H1 (cell line): ENCODE results near the gene FMR1. TPM values are rescaled to one million over a fixed set of nuclear protein-coding genes. Genes with fewer than 3 reads are reported as not detected.

Source experiments
- CTCF ChIA-PET: fragments of 300-600 bp; sonication (Branson Sonifier 250); formaldehyde crosslinking; loops from one replicate; lab custom pipeline; 2021; ENCODE audit not compliant: partially characterized antibody; lab: Charles Lee
- POLR2A ChIA-PET: fragments of 300-600 bp; sonication (Branson Sonifier 250); formaldehyde crosslinking; loops from one replicate; lab custom pipeline; 2021; ENCODE audit warnings: inconsistent platforms; ENCODE audit not compliant: partially characterized antibody; lab: Charles Lee
- DNase-seq, 2 experiments: peaks; one replicate each; pipeline versions ENCODE4 v3.0.0 to v3.0.0-alpha.2; 2010 to 2022; ENCODE audit warnings: low spot score in 2 of 2, low read depth in 1 of 2, mixed read lengths in 1 of 2
- FAIRE-seq: peaks from 2 replicates; lab custom pipeline; 2011; peaks lifted over from hg19 to GRCh38; lab: Jason Lieb, UNC
- H2AFZ ChIP-seq: 2 replicates; pipeline ENCODE4 v1.8.1; 2012; ENCODE audit warnings: low read length, inconsistent platforms
- H2AK5ac ChIP-seq: 2 replicates; pipeline ENCODE4 v1.6.1; 2013; ENCODE audit warnings: low read depth, low read length
- H2BK120ac ChIP-seq: replicated peaks from 2 replicates; pipeline ENCODE3; 2013; ENCODE audit warnings: low read depth, low read length, inconsistent platforms
- H2BK12ac ChIP-seq: 2 replicates; pipeline ENCODE4 v1.6.1; 2013; ENCODE audit warnings: low read depth, low read length
- H2BK15ac ChIP-seq: 2 replicates; pipeline ENCODE4 v1.6.1; 2013; ENCODE audit warnings: low read length
- H2BK20ac ChIP-seq: 2 replicates; pipeline ENCODE4 v1.6.1; 2013; ENCODE audit warnings: low read length
- H2BK5ac ChIP-seq: 2 replicates; pipeline ENCODE4 v1.6.1; 2013; ENCODE audit warnings: low read depth, low read length
- H3K14ac ChIP-seq: 2 replicates; pipeline ENCODE4 v1.6.1; 2013; ENCODE audit warnings: inconsistent platforms; ENCODE audit not compliant: insufficient read length
- H3K18ac ChIP-seq: 2 replicates; pipeline ENCODE4 v1.6.1; 2013; ENCODE audit warnings: low read length; ENCODE audit errors: extremely low read depth
- H3K23ac ChIP-seq: 2 replicates; pipeline ENCODE4 v1.6.1; 2013; ENCODE audit warnings: inconsistent platforms; ENCODE audit not compliant: insufficient read length
- H3K23me2 ChIP-seq: 2 replicates; pipeline ENCODE4 v1.6.1; 2013; ENCODE audit warnings: low read depth, low read length
- H3K27ac ChIP-seq: 2 replicates; pipeline ENCODE4 v1.6.1; 2011; ENCODE audit warnings: low read depth, low read length, inconsistent platforms
- H3K27me3 ChIP-seq, 4 experiments: replicated peaks in 1 of 4; 1 replicate in 1 of 4; 2 replicates in 3 of 4; pipeline versions ENCODE4 v1.6.1 to v1.8.1; 2011 to 2013; ENCODE audit warnings: low read length in 3 of 4, mild to moderate bottlenecking in 3 of 4, inconsistent platforms in 2 of 4, mixed read lengths in 2 of 4, moderate library complexity in 1 of 4; ENCODE audit not compliant: control insufficient read depth in 3 of 4, insufficient read depth in 3 of 4; ENCODE audit errors: extremely low read depth in 1 of 4
- H3K36me3 ChIP-seq, 4 experiments: 2 replicates each; pipeline versions ENCODE4 v1.6.1 to v1.8.1; 2011 to 2013; ENCODE audit warnings: mild to moderate bottlenecking in 4 of 4, low read length in 3 of 4, moderate library complexity in 2 of 4, control low read depth in 1 of 4, inconsistent platforms in 1 of 4; ENCODE audit not compliant: insufficient read depth in 4 of 4, control insufficient read depth in 2 of 4
- H3K4ac ChIP-seq: replicated peaks from 2 replicates; pipeline ENCODE3; 2013; ENCODE audit warnings: low read length, low read depth, mixed read lengths, inconsistent platforms; ENCODE audit not compliant: insufficient read length
- H3K4me1 ChIP-seq, 4 experiments: replicated peaks in 1 of 4; 1 replicate in 1 of 4; 2 replicates in 3 of 4; pipeline versions ENCODE4 v1.6.1 to v1.8.1; 2011 to 2013; ENCODE audit warnings: low read length in 3 of 4, inconsistent platforms in 2 of 4, mixed read lengths in 1 of 4; ENCODE audit not compliant: insufficient read depth in 4 of 4, control insufficient read depth in 3 of 4
- H3K4me2 ChIP-seq, 2 experiments: 2 replicates each; pipeline versions ENCODE4 v1.6.1 to v1.8.1; 2011 to 2013; ENCODE audit warnings: low read depth in 2 of 2, low read length in 2 of 2, control low read depth in 1 of 2, inconsistent platforms in 1 of 2, mild to moderate bottlenecking in 1 of 2; ENCODE audit not compliant: insufficient read depth in 1 of 2
- H3K4me3 ChIP-seq, 4 experiments: fragments of 200-600, 300-600 bp in 1 of 4; sonication (generic), shearing (Covaris generic), sonication (Bioruptor Twin) in 1 of 4; 2 replicates each; pipeline versions ENCODE4 v1.5.1 to v1.8.1; 2011 to 2016; ENCODE audit warnings: low read length in 4 of 4, low read depth in 3 of 4, control low read depth in 2 of 4, inconsistent platforms in 2 of 4, mild to moderate bottlenecking in 2 of 4, mixed read lengths in 1 of 4, moderate library complexity in 1 of 4; ENCODE audit not compliant: insufficient read depth in 2 of 4; ENCODE audit errors: extremely low read depth in 1 of 4
- H3K56ac ChIP-seq: replicated peaks from 2 replicates; pipeline ENCODE3; 2013; ENCODE audit warnings: low read depth, mild to moderate bottlenecking, mixed read lengths, low read length, inconsistent platforms; ENCODE audit not compliant: insufficient read length
- H3K79me1 ChIP-seq: 2 replicates; pipeline ENCODE4 v1.6.1; 2013; ENCODE audit warnings: low read depth, low read length, control low read depth
- H3K79me2 ChIP-seq, 2 experiments: 2 replicates each; pipeline versions ENCODE4 v1.6.1 to v1.8.1; 2012 to 2013; ENCODE audit warnings: low read length in 2 of 2, mild to moderate bottlenecking in 2 of 2, inconsistent platforms in 1 of 2; ENCODE audit not compliant: insufficient read depth in 2 of 2, control insufficient read depth in 1 of 2
- H3K9ac ChIP-seq, 4 experiments: replicated peaks in 1 of 4; 1 replicate in 1 of 4; 2 replicates in 3 of 4; pipeline versions ENCODE4 v1.6.1 to v1.8.1; 2011 to 2013; ENCODE audit warnings: low read depth in 3 of 4, low read length in 3 of 4, control low read depth in 2 of 4, mild to moderate bottlenecking in 2 of 4, moderate library complexity in 2 of 4, inconsistent platforms in 1 of 4; ENCODE audit errors: extremely low read depth in 1 of 4
- H3K9me3 ChIP-seq, 2 experiments: 2 replicates each; pipeline versions ENCODE4 v1.6.1 to v1.8.1; 2012 to 2013; ENCODE audit warnings: mild to moderate bottlenecking in 2 of 2, moderate library complexity in 2 of 2, control low read depth in 1 of 2, inconsistent platforms in 1 of 2, low read depth in 1 of 2, low read length in 1 of 2, mixed read lengths in 1 of 2; ENCODE audit not compliant: insufficient read depth in 2 of 2
- H4K20me1 ChIP-seq, 2 experiments: replicated peaks in 1 of 2; 2 replicates each; pipeline versions ENCODE3 to v1.8.1; 2011 to 2013; ENCODE audit warnings: inconsistent platforms in 2 of 2, low read length in 2 of 2, mild to moderate bottlenecking in 1 of 2; ENCODE audit not compliant: insufficient read depth in 2 of 2, control insufficient read depth in 1 of 2
- H4K5ac ChIP-seq: 2 replicates; pipeline ENCODE4 v1.6.1; 2013; ENCODE audit warnings: low read length, low read depth, mixed read lengths, inconsistent platforms; ENCODE audit not compliant: insufficient read length
- H4K8ac ChIP-seq: 2 replicates; pipeline ENCODE4 v1.8.0; 2013; ENCODE audit warnings: mild to moderate bottlenecking, moderate library complexity, low read length, inconsistent platforms; ENCODE audit not compliant: insufficient read depth; ENCODE audit errors: extremely low read depth
- H4K91ac ChIP-seq: replicated peaks from 2 replicates; pipeline ENCODE3; 2013; ENCODE audit warnings: low read length, mixed read lengths, inconsistent platforms; ENCODE audit not compliant: insufficient read length
- HDAC6 ChIP-seq: IDR thresholded peaks from one replicate; pipeline ENCODE4 v1.7.1; 2012; ENCODE audit warnings: low read depth, mild to moderate bottlenecking, inconsistent platforms, low read length, moderate library complexity
- POLR2A ChIP-seq, 2 experiments: IDR thresholded peaks; 1 replicate in 1 of 2; 2 replicates in 1 of 2; pipeline ENCODE4 v1.6.1; 2011; ENCODE audit warnings: low read depth in 2 of 2, low read length in 2 of 2, mild to moderate bottlenecking in 2 of 2; ENCODE audit errors: control extremely low read depth in 1 of 2
- POLR2AphosphoS5 ChIP-seq: IDR thresholded peaks from 2 replicates; pipeline ENCODE4 v1.6.1; 2011; ENCODE audit warnings: low read depth, low read length
- RBBP5 ChIP-seq: IDR thresholded peaks from 2 replicates; pipeline ENCODE4 v1.7.1; 2012; ENCODE audit warnings: low read depth, mild to moderate bottlenecking, inconsistent platforms, low read length, moderate library complexity, borderline replicate concordance
- SAP30 ChIP-seq: fragments of 300-600 bp; sonication (generic); IDR thresholded peaks from 2 replicates; pipeline ENCODE4 v1.7.1; 2012; ENCODE audit warnings: low read length, moderate library complexity, mild to moderate bottlenecking, inconsistent platforms; ENCODE audit not compliant: insufficient read depth, insufficient replicate concordance
- SIRT6 ChIP-seq: IDR thresholded peaks from one replicate; pipeline ENCODE4 v1.7.1; 2012; ENCODE audit warnings: low read length, inconsistent platforms
- TAF1 ChIP-seq: IDR thresholded peaks from 2 replicates; pipeline ENCODE4 v1.6.1; 2011; ENCODE audit warnings: mild to moderate bottlenecking, low read depth, low read length
- TBP ChIP-seq: IDR thresholded peaks from 2 replicates; pipeline ENCODE4 v1.6.1; 2011; ENCODE audit warnings: low read depth, low read length, improper control_type of control experiment
- WGBS, 2 experiments: shearing (Covaris generic) in 1 of 2; methylation state at CpG; one replicate each; pipeline versions ENCODE4 v1.1.6 to v1.1.7; 2013 to 2015; ENCODE audit warnings: low lambda C conversion rate in 2 of 2, mixed read lengths in 2 of 2, inconsistent platforms in 1 of 2, low coverage in 1 of 2, missing lambda C conversion rate in 1 of 2; ENCODE audit not compliant: insufficient replicate concordance in 2 of 2, insufficient coverage in 1 of 2, insufficient read length in 1 of 2; ENCODE audit errors: extremely low coverage in 1 of 2, missing lambda C conversion rate in 1 of 2; 5-methylcytosine and 5-hydroxymethylcytosine counted together
- polyA plus RNA-seq, 7 experiments: library from polyadenylated mRNA; depleted of rRNA in 3 of 7; stranded (reverse) in 5 of 7; unstranded in 2 of 7; fragments of >200 nt in 5 of 7; fragments of 200-250 nt in 2 of 7; gene quantifications; 1 replicate in 5 of 7; 2 replicates in 1 of 7; 4 replicates in 1 of 7; pipeline versions ENCODE4 v1.2.1 to v1.2.3, GENCODE V29; 2011 to 2013; ENCODE audit warnings: missing spikeins in 2 of 7, mixed read lengths in 2 of 7
- total RNA-seq: library from RNA; stranded (reverse); fragmentation: NEBNext Ultra II Directional; extraction: Animal tissue kit (Norgen Biotek cat#: 25700); gene quantifications from 2 replicates; pipeline ENCODE4 v1.2.1, GENCODE V29; 2021

Gene FMR1
- total and polyA plus RNA-seq, 2 of the 8 experiments (the other 6 are each of a cell fraction or from before 2014, with no cell fraction given), result 15.2 to 49.4 TPM

- Histone ChIP-seq H4K91ac (peak overlapping the region; percentile 40), H3K56ac (peak overlapping the region; percentile 53), H4K5ac (peak overlapping the region; percentile 52), H3K18ac (no peak overlapping the region; the same call in 1 of the 2 replicates), H3K4me2 (peak overlapping the region; percentile 59 to 74), H3K4ac (no peak overlapping the region), H2AK5ac (no peak overlapping the region), H4K8ac (peak overlapping the region; percentile 98), H3K23me2 (no peaks in the 10 kb centered on the region), H2BK15ac (no peak overlapping the region), H3K27me3 (peaks cover 0 to 4% (median 2%) of the 10 kb centered on the region in 4 experiments; a peak in 3 of 7 replicates), H3K9ac (peak overlapping the region; percentile 67 to 92 (median 82)), H2AFZ (no peak overlapping the region), H3K79me2 (peaks cover 0 to 50% of the 10 kb centered on the region in 2 experiments; a peak in 2 of 4 replicates), H3K9me3 (no peaks in the 10 kb centered on the region), H3K14ac (no peak overlapping the region), H4K20me1 (peaks cover 0 to 2% of the 10 kb centered on the region in 2 experiments), H3K36me3 (no peaks in the 10 kb centered on the region), H3K23ac (no peak overlapping the region), H2BK12ac (no peak overlapping the region; the same call in 1 of the 2 replicates), H2BK120ac (no peak overlapping the region), H2BK5ac (peak overlapping the region; percentile 44; the same call in 1 of the 2 replicates), H3K4me3 (peak overlapping the region; percentile 69 to 88 (median 80)), H3K79me1 (no peaks in the 10 kb centered on the region), H2BK20ac (no peak overlapping the region), H3K27ac (peak overlapping the region; percentile 85), H3K4me1 (peaks cover 0 to 6% (median 4%) of the 10 kb centered on the region in 4 experiments; a peak in 2 of 7 replicates)
- ChIA-PET POLR2A (interaction anchor here (0.7 to 1.2 kb wide), 4 partner anchors 10 to 28 kb away, joined by 3 to 5 read pairs (median 4); no protein-coding TSS in a partner anchor), CTCF (no interaction called here)
- FAIRE-seq (no peak), DNase-seq (peak in 1 of 2 experiments; percentile 50)
- TF ChIP-seq SAP30 (no peak), TBP (peak; percentile 26; the same call in 1 of the 2 replicates), POLR2A (IDR thresholded peaks at IDR 0.05; ENCODE audit: control extremely low read depth in 1 of 2, low read depth in 2 of 2, low read length in 2 of 2) (peak in 1 of 2 experiments; percentile 64; a peak in 1 of 3 replicates), SIRT6 (no peak), HDAC6 (no peak), RBBP5 (peak; percentile 59; the same call in 1 of the 2 replicates), TAF1 (0 out of 2 replicates have a peak, but pooled peaks have one; percentile 51), POLR2AphosphoS5 (peak; percentile 55; the same call in 1 of the 2 replicates)
- 0% methylated on average over 13 of the region's 58 CpGs; no CpG with 5 or more reads in 1 of the 2 experiments for WGBS, 2 experiments
These were observed 528 bp downstream of the FMR1 start for GRCh38 chrX:147912093-147912801.
